WTC11 (cell line): ENCODE results near the gene PDCD1LG2.

Experiments
- ATF1 ChIP-seq: sonication (generic); formaldehyde crosslinking; IDR thresholded peaks from 2 replicates; pipeline ENCODE4 v1.8.1; 2023; ENCODE audit warnings: mild to moderate bottlenecking, moderate library complexity, missing genetic modification reagents
- ATF2 ChIP-seq: sonication (generic); formaldehyde crosslinking; IDR thresholded peaks from 2 replicates; pipeline ENCODE4 v1.8.1; 2022; ENCODE audit warnings: low read depth, missing genetic modification reagents, borderline replicate concordance
- ATF3 ChIP-seq: sonication (generic); formaldehyde crosslinking; conservative IDR thresholded peaks from 2 replicates; pipeline ENCODE4 v1.8.1; 2022; ENCODE audit warnings: mild to moderate bottlenecking, missing genetic modification reagents
- E2F1 ChIP-seq: sonication (generic); formaldehyde crosslinking; IDR thresholded peaks from 2 replicates; pipeline ENCODE4 v1.8.0; 2022; ENCODE audit warnings: mild to moderate bottlenecking, missing genetic modification reagents
- E2F4 ChIP-seq: sonication (generic); formaldehyde crosslinking; IDR thresholded peaks from 2 replicates; pipeline ENCODE4 v1.8.1; 2022; ENCODE audit warnings: low read depth, mild to moderate bottlenecking, moderate library complexity, missing genetic modification reagents, borderline replicate concordance
- NFYB ChIP-seq: sonication (generic); formaldehyde crosslinking; conservative IDR thresholded peaks from 2 replicates; pipeline ENCODE4 v1.8.0; 2022; ENCODE audit warnings: low read depth, missing genetic modification reagents
- PREB ChIP-seq: sonication (generic); formaldehyde crosslinking; IDR thresholded peaks from 2 replicates; pipeline ENCODE4 v1.8.1; 2022; ENCODE audit warnings: mild to moderate bottlenecking, missing genetic modification reagents, moderate library complexity, borderline replicate concordance
- SMAD3 ChIP-seq: sonication (generic); formaldehyde crosslinking; IDR thresholded peaks from 2 replicates; pipeline ENCODE4 v1.8.0; 2022; ENCODE audit warnings: missing genetic modification reagents, mild to moderate bottlenecking, borderline replicate concordance
- SOX15 ChIP-seq: fragments of 250-450 bp; sonication (Bioruptor Pico); IDR thresholded peaks from 2 replicates; pipeline ENCODE4 v1.9.0; 2021; ENCODE audit warnings: mild to moderate bottlenecking
- TCF7 ChIP-seq: sonication (generic); formaldehyde crosslinking; IDR thresholded peaks from 2 replicates; pipeline ENCODE4 v1.8.0; 2022; ENCODE audit warnings: mild to moderate bottlenecking, low read depth, missing genetic modification reagents, moderate library complexity
- TEAD1 ChIP-seq: sonication (generic); formaldehyde crosslinking; IDR thresholded peaks from 2 replicates; pipeline ENCODE4 v1.8.0; 2022; ENCODE audit warnings: mild to moderate bottlenecking, missing genetic modification reagents
- TF ChIP-seq, protein P1 (sequence below): fragments of 200-600 bp; IDR thresholded peaks from 2 replicates; pipeline ENCODE4 v1.8.0; 2022; ENCODE audit warnings: antibody characterized with exemption
- TF ChIP-seq, protein P2 (sequence below): sonication (generic); formaldehyde crosslinking; IDR thresholded peaks from 2 replicates; pipeline ENCODE4 v1.8.1; 2022; ENCODE audit warnings: missing genetic modification reagents, borderline replicate concordance

DNA sequence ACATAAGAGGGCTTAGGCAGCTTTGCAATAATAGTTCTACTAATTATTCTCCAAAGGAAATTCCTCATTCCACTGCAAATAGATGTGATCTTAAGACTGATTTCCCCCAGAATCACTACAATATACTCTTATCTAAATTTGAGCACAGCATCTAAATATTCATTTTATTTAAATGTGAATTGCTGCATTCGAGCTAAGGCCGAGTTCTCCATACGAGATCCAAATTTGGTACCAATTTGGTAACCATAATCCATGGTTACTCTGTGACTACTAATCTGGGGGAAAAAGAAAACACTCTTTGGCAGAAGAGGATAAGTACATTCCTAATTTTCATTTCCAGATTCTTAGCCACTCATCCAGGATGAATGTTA, 98.9 kb downstream of the PDCD1LG2 start:
- TF ChIP-seq ATF1 (CRISPR knock-in tag): no peak
- TF ChIP-seq SOX15: no peak
- TF ChIP-seq, protein P1, sequence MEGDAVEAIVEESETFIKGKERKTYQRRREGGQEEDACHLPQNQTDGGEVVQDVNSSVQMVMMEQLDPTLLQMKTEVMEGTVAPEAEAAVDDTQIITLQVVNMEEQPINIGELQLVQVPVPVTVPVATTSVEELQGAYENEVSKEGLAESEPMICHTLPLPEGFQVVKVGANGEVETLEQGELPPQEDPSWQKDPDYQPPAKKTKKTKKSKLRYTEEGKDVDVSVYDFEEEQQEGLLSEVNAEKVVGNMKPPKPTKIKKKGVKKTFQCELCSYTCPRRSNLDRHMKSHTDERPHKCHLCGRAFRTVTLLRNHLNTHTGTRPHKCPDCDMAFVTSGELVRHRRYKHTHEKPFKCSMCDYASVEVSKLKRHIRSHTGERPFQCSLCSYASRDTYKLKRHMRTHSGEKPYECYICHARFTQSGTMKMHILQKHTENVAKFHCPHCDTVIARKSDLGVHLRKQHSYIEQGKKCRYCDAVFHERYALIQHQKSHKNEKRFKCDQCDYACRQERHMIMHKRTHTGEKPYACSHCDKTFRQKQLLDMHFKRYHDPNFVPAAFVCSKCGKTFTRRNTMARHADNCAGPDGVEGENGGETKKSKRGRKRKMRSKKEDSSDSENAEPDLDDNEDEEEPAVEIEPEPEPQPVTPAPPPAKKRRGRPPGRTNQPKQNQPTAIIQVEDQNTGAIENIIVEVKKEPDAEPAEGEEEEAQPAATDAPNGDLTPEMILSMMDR: no peak
- TF ChIP-seq E2F1 (CRISPR knock-in tag): no peak
- no peak for TF ChIP-seq E2F4 (CRISPR knock-in tag)
- TF ChIP-seq TCF7: no peak
- TF ChIP-seq, protein P2, sequence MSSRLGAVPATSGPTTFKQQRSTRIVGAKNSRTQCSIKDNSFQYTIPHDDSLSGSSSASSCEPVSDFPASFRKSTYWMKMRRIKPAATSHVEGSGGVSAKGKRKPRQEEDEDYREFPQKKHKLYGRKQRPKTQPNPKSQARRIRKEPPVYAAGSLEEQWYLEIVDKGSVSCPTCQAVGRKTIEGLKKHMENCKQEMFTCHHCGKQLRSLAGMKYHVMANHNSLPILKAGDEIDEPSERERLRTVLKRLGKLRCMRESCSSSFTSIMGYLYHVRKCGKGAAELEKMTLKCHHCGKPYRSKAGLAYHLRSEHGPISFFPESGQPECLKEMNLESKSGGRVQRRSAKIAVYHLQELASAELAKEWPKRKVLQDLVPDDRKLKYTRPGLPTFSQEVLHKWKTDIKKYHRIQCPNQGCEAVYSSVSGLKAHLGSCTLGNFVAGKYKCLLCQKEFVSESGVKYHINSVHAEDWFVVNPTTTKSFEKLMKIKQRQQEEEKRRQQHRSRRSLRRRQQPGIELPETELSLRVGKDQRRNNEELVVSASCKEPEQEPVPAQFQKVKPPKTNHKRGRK (CRISPR knock-in tag): no peak
- TF ChIP-seq ATF3 (CRISPR knock-in tag): no peak
- TF ChIP-seq PREB: no peak
- no peak for TF ChIP-seq ATF2 (CRISPR knock-in tag)
- no peak for TF ChIP-seq SMAD3
- no peak for TF ChIP-seq TEAD1 (CRISPR knock-in tag)
- no peak for TF ChIP-seq NFYB (CRISPR knock-in tag)
